MM.1S (cell line): Measurements from ENCODE around the gene PLCG2.

Experiments used
- EZH2 ChIP-seq: fragments of 300-600 bp; sonication (generic); optimal IDR thresholded peaks from 2 replicates; pipeline ENCODE3; 2017; ENCODE audit warnings: low read depth, mild to moderate bottlenecking, antibody characterized with exemption, low read length, mixed read lengths
- TF ChIP-seq, protein P1 (sequence below): fragments of 300-600 bp; sonication (generic); IDR thresholded peaks from 2 replicates; pipeline ENCODE4 v1.5.1; 2016; ENCODE audit warnings: antibody characterized with exemption, low read length, mixed read lengths

DNA sequence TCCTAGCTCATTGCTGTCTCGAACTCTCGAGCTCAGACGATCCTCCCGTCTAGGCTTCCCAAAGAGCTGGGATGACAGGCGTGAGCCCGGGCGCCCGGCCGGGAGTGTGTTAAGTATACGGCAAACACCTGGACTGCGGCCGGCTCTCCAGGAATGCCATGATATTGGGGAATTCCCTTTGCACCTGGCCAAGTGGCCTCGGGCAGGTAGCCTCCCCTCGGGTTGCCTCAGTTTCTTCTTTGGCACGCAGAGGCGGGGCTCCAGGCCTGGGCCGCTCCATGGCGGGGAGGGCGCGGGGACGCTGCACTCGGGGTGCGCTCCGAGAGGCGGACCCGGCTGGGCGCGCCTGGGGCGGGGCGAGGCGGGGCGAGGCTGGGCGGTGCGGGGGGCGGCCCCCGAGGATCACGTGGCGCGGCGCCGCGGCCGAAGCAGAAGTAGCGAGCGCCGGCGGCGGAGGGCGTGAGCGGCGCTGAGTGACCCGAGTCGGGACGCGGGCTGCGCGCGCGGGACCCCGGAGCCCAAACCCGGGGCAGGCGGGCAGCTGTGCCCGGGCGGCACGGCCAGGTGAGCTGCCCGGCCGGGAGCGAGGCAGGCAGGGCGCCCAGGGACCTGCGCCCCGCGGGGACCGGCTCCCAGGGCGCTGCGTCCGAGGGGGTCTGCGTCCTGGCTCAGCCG is at the start of gene PLCG2:
- TF ChIP-seq EZH2 = no peak
- TF ChIP-seq, protein P1, sequence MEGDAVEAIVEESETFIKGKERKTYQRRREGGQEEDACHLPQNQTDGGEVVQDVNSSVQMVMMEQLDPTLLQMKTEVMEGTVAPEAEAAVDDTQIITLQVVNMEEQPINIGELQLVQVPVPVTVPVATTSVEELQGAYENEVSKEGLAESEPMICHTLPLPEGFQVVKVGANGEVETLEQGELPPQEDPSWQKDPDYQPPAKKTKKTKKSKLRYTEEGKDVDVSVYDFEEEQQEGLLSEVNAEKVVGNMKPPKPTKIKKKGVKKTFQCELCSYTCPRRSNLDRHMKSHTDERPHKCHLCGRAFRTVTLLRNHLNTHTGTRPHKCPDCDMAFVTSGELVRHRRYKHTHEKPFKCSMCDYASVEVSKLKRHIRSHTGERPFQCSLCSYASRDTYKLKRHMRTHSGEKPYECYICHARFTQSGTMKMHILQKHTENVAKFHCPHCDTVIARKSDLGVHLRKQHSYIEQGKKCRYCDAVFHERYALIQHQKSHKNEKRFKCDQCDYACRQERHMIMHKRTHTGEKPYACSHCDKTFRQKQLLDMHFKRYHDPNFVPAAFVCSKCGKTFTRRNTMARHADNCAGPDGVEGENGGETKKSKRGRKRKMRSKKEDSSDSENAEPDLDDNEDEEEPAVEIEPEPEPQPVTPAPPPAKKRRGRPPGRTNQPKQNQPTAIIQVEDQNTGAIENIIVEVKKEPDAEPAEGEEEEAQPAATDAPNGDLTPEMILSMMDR = no peak
